CD4-positive, alpha-beta T cell treated with Interleukin-15 for 4 hours (primary cell): ENCODE measurements around the gene CEACAM19.
"Not testable (repeated sequence)": the region's sequence is repeated elsewhere in the genome, so short reads cannot be mapped to it uniquely, and the experiment has no call there.

ENCODE experiments used
- DNase-seq: peaks from one replicate; pipeline ENCODE4 v3.0.0-alpha.2; 2020; ENCODE audit warnings: low spot score

CEACAM19 gene

GRCh38 chr19:44675521-44675920, 4.2 kb downstream of the CEACAM19 start:
- DNase-seq, result no peak

DNA sequence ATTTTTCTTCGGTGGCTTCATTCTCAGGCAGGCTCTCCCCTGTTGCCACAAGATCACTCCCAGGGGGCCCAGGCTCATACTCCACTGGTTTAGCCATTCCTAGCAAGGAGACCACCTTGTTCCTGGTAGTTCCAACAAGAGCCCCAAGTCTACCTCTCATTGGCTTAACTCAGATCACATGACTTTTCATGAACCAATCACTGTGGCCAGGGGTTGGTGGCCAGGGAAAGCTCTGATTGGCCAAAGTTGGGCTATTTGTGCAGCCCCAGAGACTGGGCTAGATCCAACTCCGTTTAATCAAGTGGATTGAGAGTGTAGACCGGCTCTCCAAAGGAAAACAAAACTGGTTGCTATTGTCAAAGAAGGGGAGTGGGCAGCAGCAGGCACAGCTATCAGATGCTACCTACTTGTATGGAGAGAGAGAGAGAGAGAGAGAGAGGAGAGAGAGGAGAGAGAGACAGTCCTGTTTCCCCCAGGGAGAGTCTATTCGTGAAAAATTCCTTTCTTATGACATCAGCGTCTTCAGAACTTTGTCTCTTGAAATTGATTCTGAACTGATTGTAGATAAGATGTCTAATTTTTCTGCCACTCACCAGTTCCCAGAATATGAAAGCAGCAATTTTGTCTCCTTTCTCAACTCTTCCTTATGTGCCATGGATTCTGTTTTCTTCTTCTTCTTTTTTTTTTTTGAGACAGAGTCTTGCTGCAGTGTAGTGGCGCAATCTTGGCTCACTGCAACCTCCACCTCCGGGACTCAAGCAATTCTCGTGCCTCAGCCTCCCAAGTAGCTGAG, 5.9 kb downstream of the CEACAM19 start:
- no peak for DNase-seq

DNA sequence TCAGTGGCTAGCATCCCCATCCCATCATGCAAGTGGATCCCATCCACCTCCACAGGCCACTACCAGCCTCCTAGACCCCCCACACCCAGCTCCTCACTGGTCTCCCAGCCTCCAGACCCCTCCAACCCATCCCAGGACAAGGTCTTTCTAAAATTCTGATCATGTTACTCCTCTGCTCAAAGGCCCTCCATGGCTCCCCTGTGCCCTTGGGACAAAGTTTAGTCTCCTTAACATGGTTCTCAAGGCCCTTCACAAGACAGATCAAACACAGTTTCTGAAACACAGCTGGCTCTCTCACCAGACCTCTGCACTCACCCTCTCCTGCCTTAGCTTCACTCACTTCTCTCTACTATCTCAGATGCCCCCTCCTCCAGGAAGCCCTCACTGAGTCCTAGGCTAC, 9.3 kb downstream of the CEACAM19 start:
- no peak for DNase-seq

GRCh38 chr19:44681992-44682790, 10.9 kb downstream of the CEACAM19 start:
- DNase-seq, result no peak

GRCh38 chr19:44682807-44683206, 11.5 kb downstream of the CEACAM19 start:
- no peak for DNase-seq

GRCh38 chr19:44683434-44684210, 12.3 kb downstream of the CEACAM19 start:
- no peak for DNase-seq

GRCh38 chr19:44684396-44684795, 13.1 kb downstream of the CEACAM19 start:
- not testable (repeated sequence) for DNase-seq

GRCh38 chr19:44684892-44685863, 13.9 kb downstream of the CEACAM19 start:
- no peak for DNase-seq

DNA sequence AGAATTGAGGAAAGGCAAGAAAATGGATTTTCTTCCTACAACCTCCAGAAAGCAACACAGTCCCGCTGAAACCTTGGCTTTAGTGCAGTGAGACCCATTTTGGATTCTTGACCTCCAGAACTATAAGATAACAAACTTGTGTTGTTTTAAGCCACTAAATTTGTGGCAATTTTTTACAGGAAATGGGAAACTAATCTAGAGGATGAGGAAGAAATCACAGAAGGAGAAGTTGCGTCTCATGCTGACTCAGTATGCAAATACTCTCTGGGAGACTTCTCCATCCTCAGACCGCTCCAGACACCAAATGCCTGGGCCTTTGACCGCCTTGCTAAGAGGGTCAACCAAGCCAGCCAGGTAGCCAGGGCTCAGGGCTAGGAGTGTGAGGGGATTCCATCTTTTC, 14.6 kb downstream of the CEACAM19 start:
- DNase-seq, result no peak

DNA sequence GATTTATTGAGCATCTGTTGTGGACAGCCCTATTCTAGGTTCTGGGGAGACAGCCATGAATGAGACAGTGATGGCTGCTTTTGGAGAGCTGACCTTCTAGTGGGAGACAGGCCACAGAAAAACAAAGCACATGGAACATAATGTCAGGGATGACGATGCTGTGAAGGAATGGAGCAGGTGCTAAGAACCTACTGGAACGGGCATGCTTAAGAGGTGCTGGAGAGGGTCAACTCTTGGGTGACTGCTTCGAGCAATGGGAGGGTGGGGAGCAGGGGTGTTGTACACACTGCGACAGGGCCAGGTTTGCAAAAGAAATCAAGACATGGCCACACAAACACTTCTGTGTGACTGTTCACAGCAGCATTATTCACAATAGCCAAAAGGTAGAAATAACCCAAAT, 15.6 kb downstream of the CEACAM19 start:
- DNase-seq, result no peak

DNA sequence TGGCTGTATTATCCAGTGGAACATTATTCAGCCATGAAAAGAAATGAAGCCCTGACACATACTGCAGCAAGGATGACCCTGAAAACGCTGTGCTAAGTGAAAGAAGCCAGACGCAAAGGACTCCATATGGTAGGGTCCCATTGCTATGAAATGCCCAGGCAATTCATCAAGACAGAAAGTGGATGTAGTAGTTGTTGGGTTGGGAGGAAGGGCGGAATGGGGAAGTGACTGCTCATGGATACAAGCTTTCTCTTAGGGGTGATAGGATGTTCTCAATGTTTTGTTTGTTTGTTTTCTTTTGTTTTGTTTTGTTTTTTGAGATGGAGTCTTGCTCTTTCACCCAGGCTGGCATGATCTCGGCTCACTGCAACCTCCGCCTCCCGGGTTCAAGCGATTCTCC, 16.6 kb downstream of the CEACAM19 start:
- no peak for DNase-seq

- DNase-seq, result peak; percentile 75
Measured at GRCh38 chr19:44689290-44690130, 18.2 kb downstream of the CEACAM19 start.

- DNase-seq, result no peak
Measured at GRCh38 chr19:44690131-44690440, 18.8 kb downstream of the CEACAM19 start.

GRCh38 chr19:44692379-44692721, 21.1 kb downstream of the CEACAM19 start:
- no peak for DNase-seq

DNA sequence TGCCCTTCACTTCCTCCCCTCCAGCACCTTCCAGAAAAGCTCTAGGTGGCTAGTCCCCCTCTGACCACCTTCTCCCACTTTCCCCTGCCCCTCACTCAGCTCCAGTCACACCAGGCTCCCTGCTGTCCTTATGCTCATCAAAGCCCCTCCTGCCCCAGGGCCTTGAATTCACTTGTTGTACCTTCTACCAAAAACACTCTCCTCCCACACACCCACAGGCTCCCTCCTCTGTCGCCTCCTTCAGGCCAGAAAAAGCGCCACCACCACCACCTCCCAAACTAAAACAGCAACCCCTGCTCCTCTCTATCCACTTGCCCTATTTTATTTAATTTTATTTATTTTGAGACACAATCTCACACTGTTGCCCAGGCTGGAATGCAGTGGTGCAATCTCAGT, 22.9 kb downstream of the CEACAM19 start:
- DNase-seq, result peak; percentile 32

DNA sequence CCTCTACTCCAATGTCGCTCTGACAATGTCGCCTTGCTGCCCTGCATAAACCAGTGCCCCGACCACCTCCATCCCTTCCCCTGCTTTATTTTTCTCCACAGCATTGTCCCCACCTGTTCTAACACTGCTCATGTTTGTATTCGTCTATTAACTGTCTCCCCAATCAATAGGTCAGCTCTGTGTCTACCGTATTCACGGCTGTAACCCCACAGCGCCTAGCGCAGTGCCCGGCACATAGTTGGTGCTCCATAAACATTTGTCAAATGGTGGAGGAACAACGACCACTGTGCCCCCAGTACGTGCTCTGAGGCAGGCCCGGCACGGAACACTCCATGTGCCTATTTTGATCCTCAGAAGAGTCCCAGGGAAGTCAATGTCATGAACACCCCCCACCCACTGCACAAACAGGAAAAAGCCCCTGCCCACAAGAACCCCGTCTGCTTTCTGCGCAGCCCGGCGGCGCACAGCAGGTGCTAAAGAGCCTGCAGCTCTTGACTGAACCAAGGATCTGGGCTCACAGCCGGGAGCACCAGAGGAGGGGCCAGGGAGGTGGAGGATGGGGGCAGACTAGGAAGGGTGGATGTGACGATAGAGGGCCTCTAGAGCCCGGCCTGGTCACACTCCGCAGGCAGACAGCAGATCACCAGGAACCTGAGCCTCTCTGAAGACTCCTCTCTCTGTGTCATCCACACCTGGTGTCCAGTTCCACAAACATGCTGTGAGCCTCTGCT, 25.8 kb downstream of the CEACAM19 start:
- no peak for DNase-seq

- DNase-seq, result no peak
Measured at GRCh38 chr19:44697670-44698034, 26.4 kb downstream of the CEACAM19 start.

DNA sequence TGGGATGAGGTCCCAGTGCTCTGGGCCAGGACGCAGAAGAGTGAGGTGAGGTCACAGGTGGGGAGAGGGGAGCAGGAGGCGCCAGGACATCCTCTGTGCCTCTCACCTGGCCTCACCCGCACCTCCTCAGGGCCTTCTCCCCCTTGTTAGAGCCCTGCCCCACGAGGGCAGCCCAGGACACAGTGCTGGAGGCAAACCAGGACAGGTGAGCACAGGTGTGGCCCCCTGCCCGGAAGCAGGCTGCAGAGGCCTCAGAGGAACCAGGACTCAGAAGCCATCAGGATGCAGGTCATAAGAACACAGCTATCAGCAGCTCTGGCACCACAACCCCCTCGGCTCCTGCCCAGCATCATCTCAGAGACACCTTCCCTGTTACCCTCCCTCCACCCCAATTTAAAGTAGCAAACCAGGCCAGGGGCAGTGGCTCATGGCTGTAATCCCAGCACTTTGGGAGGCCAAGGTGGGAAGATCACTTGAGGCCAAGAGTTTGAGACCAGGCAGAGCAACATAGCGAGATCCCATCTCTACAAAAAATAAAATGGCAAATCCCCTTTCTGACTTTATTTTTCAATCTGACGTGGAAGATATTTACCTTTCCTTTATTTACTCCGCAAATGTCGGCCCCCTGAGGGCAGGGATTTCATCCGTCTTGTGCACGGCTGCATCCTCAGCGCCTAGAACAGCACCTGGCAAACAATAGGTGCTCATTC, 27.4 kb downstream of the CEACAM19 start, which contains the start of gene CEACAM16:
Gene CEACAM16 (plus strand): TSS at position 660 of the 710 bp plus-strand sequence. CDS start 2,306 bp downstream, outside the sequence.
- no peak for DNase-seq

DNA sequence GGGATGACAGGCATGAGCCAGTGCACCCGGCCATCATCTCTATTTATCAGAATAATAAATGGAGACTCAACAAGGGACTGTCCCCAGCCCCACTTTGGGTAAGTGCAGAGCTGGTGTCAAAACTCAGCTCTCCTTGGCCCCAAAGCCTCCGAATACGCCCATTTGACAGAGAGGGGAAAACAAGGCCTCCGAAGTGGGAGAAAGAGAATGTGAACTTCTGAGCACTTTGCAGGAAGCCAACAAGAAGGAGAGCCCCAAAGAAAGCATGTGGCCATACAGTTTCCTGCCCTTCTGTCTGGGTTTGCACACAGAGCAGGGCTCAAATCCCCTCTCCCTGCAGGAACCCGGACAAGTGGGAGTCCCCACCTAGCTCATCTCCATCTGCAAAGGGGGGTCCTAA, 29.3 kb downstream of the CEACAM19 start:
- DNase-seq, result no peak
